Ishikawa (cell line): Measurements from ENCODE around the gene AIG1.

Experiments
- EGR1 ChIP-seq: IDR thresholded peaks from 2 replicates; pipeline ENCODE4 v1.6.1; 2012
- EP300 ChIP-seq: IDR thresholded peaks from 2 replicates; pipeline ENCODE4 v1.6.1; 2012; ENCODE audit warnings: borderline replicate concordance
- RAD21 ChIP-seq: IDR thresholded peaks from 2 replicates; pipeline ENCODE4 v1.6.1; 2012; ENCODE audit warnings: low read depth
- REST ChIP-seq: IDR thresholded peaks from 2 replicates; pipeline ENCODE4 v1.6.1; 2012; ENCODE audit warnings: low read depth, mild to moderate bottlenecking
- TAF1 ChIP-seq: IDR thresholded peaks from 2 replicates; pipeline ENCODE4 v1.6.1; 2012; ENCODE audit warnings: low read depth, mild to moderate bottlenecking
- YY1 ChIP-seq: IDR thresholded peaks from 2 replicates; pipeline ENCODE4 v1.6.1; 2012; ENCODE audit warnings: low read depth
- TF ChIP-seq, protein P1 (sequence below): IDR thresholded peaks from 2 replicates; pipeline ENCODE4 v1.6.1; 2012

GRCh38 chr6:143270026-143270425 is 209.3 kb downstream of the AIG1 start:
- TF ChIP-seq REST = no peak
- TF ChIP-seq, protein P1, sequence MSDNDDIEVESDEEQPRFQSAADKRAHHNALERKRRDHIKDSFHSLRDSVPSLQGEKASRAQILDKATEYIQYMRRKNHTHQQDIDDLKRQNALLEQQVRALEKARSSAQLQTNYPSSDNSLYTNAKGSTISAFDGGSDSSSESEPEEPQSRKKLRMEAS = no peak
- no peak for TF ChIP-seq TAF1
- TF ChIP-seq YY1 = no peak
- TF ChIP-seq RAD21 = no peak
- TF ChIP-seq EP300 = no peak
- no peak for TF ChIP-seq EGR1
